Loucy (cell line): ENCODE results near the gene SLC26A1.

Experiments
- CTCF ChIP-seq: fragments of 200-600 bp; sonication (generic); conservative IDR thresholded peaks from 2 replicates; pipeline ENCODE4 v1.5.1; 2014; ENCODE audit warnings: mild to moderate bottlenecking, antibody characterized with exemption, low read length
- EZH2phosphoT487 ChIP-seq: fragments of 200-600 bp; IDR thresholded peaks from 2 replicates; pipeline ENCODE4 v1.6.1; 2018; ENCODE audit warnings: antibody characterized with exemption, mild to moderate bottlenecking, moderate library complexity, borderline replicate concordance

- TF ChIP-seq CTCF (no peak), EZH2phosphoT487 (no peak)
Observed at GRCh38 chr4:987624-988513, 5.3 kb downstream of the SLC26A1 start.
